Transverse colon (tissue), 4 donors: ENCODE data around the gene HOXC5. TPM values are rescaled to one million over a fixed set of nuclear protein-coding genes. Genes with fewer than 3 reads are reported as not detected.
"Not testable (repeated sequence)": the region's sequence is repeated elsewhere in the genome, so short reads cannot be mapped to it uniquely, and the experiment has no call there.

ENCODE experiments used
- DNase-seq: peaks from one replicate; pipeline ENCODE4 v3.0.0-alpha.2; 2019
- H3K27ac ChIP-seq, 4 donors: fragments of 200-600 bp; sonication (generic); 2 replicates each; pipeline ENCODE4 v1.5.1; 2016 to 2018; ENCODE audit warnings: inconsistent platforms in 4 of 4
- H3K27me3 ChIP-seq: fragments of 200-600 bp; sonication (generic); 2 replicates; pipeline ENCODE4 v1.5.1; 2017; ENCODE audit warnings: inconsistent platforms
- H3K36me3 ChIP-seq, 4 donors: fragments of 200-600 bp; sonication (generic); 2 replicates each; pipeline ENCODE4 v1.5.1; 2017 to 2019; ENCODE audit warnings: inconsistent platforms in 4 of 4
- H3K4me1 ChIP-seq, 4 donors: fragments of 200-600 bp; sonication (generic); 2 replicates each; pipeline ENCODE4 v1.5.1; 2017 to 2020; ENCODE audit warnings: inconsistent platforms in 4 of 4
- H3K4me3 ChIP-seq, 4 donors: fragments of 200-600 bp; sonication (generic); 1 replicate in 1 of 4; 2 replicates in 3 of 4; pipeline versions ENCODE4 v1.5.1 to v1.6.1; 2017 to 2019; ENCODE audit warnings: inconsistent platforms in 4 of 4
- H3K9me3 ChIP-seq, 2 donors: fragments of 200-600 bp; sonication (generic); 2 replicates each; pipeline ENCODE4 v1.5.1; 2017 to 2019; ENCODE audit warnings: inconsistent platforms in 2 of 2
- CTCF ChIP-seq, 5 experiments: fragments of 200-600 bp in 3 of 5; fragments of 450-650 bp in 2 of 5; sonication (generic) in 3 of 5; IDR thresholded peaks; 1 replicate in 2 of 5; 2 replicates in 3 of 5; pipeline ENCODE4 v1.5.1; 2016 to 2017; ENCODE audit warnings: antibody characterized with exemption in 5 of 5, inconsistent platforms in 3 of 5, mild to moderate bottlenecking in 2 of 5, moderate library complexity in 1 of 5
- EP300 ChIP-seq: sonication (generic); formaldehyde crosslinking; IDR thresholded peaks from one replicate; pipeline ENCODE4 v1.6.1; 2017; ENCODE audit warnings: antibody characterized with exemption, low read depth
- POLR2A ChIP-seq: fragments of 450-650 bp; IDR thresholded peaks from one replicate; pipeline ENCODE4 v1.6.1; 2016; ENCODE audit warnings: antibody characterized with exemption, mild to moderate bottlenecking, moderate library complexity
- POLR2AphosphoS5 ChIP-seq, 3 donors: sonication (generic); formaldehyde crosslinking; IDR thresholded peaks; one replicate each; pipeline ENCODE4 v1.6.1; 2016; ENCODE audit warnings: antibody characterized with exemption in 3 of 3
- WGBS, 2 donors: methylation state at CpG; one replicate each; pipeline ENCODE4 v1.1.5; 2018; ENCODE audit warnings: low coverage in 1 of 2; 5-methylcytosine and 5-hydroxymethylcytosine counted together
- in situ Hi-C, 4 donors: fragments of 200-750 bp; cut with MboI; loops; one replicate each; pipeline versions ENCODE4 v1.15.0 to v1.15.1; 2017; ENCODE audit warnings: low sequenced_read_pairs in 3 of 4, low pct_ligation_motif_present in 1 of 4, low pct_unique_long_range_greater_than_20kb in 1 of 4
- intact Hi-C: fragments of 100-400 bp; cut with DNase I; formaldehyde crosslinking; loops from one replicate; pipeline ENCODE4 v1.15.1; 2023; ENCODE audit warnings: low total_unique reads
- total RNA-seq, 4 donors: library from RNA; depleted of rRNA; stranded (reverse); fragments of >200 nt; gene quantifications; one replicate each; pipeline ENCODE4 v1.1.0, GENCODE V29; 2016

The HOXC5 gene
- total RNA-seq, 4 donors from 2014 or later, result 0.27 to 0.60 TPM; not detected in 2

GRCh38 chr12:54074308-54074707 is 41.5 kb downstream of the HOXC5 start:
- TF ChIP-seq EP300, result no peak
- no peak for TF ChIP-seq CTCF (IDR thresholded peaks at IDR 0.05)
- TF ChIP-seq POLR2AphosphoS5 (IDR thresholded peaks at IDR 0.05), result no peak
- no peak for TF ChIP-seq POLR2A
- no peaks in the 10 kb centered on the region for H3K4me1 ChIP-seq
- no peak for DNase-seq
- H3K4me3 ChIP-seq, result no peak overlapping the region
- WGBS, 2 donors, result 75 to 81% methylated on average over 6 of the region's 6 CpGs
- in situ Hi-C loops (no loop called here), intact Hi-C loops (no loop called here)
- H3K27ac ChIP-seq, result no peak overlapping the region
- H3K9me3 ChIP-seq, result no peaks in the 10 kb centered on the region
- no peaks in the 10 kb centered on the region for H3K36me3 ChIP-seq
- peaks cover 76% of the 10 kb centered on the region for H3K27me3 ChIP-seq

- in situ Hi-C loops, result no loop called here
- 51 to 60% methylated on average over 1 to 6 of the region's 6 CpGs for WGBS, 2 donors
- H3K4me1 ChIP-seq, result no peaks in the 10 kb centered on the region
- TF ChIP-seq POLR2A (no peak), POLR2AphosphoS5 (IDR thresholded peaks at IDR 0.05) (no peak), EP300 (no peak), CTCF (IDR thresholded peaks at IDR 0.05) (no peak)
- H3K9me3 ChIP-seq, result no peaks in the 10 kb centered on the region
- no peak overlapping the region for H3K27ac ChIP-seq
- no peak overlapping the region for H3K4me3 ChIP-seq
- intact Hi-C loops, result no loop called here
- no peaks in the 10 kb centered on the region for H3K36me3 ChIP-seq
- H3K27me3 ChIP-seq, result peaks cover 80% of the 10 kb centered on the region
- no peak for DNase-seq
These were observed 42.6 kb downstream of the HOXC5 start for GRCh38 chr12:54075409-54075808.

DNA sequence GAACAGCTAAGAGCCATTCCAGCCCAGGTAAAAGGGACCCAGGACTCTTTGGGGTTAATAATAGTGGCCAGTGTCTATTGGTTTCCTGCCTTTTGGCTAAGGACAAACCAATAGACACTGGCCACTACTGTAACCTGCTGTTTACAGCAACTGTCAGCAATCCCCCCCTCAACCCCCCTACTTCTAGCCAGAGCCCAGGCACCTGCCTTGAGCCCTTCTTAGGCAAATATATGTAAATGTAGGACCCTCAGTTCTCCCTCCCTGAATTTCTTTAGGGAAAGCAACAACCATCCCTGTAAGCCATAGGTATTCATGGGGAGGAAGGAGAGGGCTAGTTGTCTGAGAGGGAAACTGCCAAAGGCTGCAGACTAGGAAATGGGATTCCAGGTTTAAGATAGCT is 43.1 kb downstream of the HOXC5 start:
- Histone ChIP-seq H3K9me3 (no peaks in the 10 kb centered on the region), H3K4me3 (no peak overlapping the region), H3K4me1 (no peaks in the 10 kb centered on the region), H3K36me3 (no peaks in the 10 kb centered on the region), H3K27ac (no peak overlapping the region), H3K27me3 (peaks cover 77% of the 10 kb centered on the region)
- intact Hi-C loops, result no loop called here
- DNase-seq, result no peak
- TF ChIP-seq CTCF (IDR thresholded peaks at IDR 0.05) (no peak), EP300 (no peak), POLR2AphosphoS5 (IDR thresholded peaks at IDR 0.05) (no peak), POLR2A (no peak)
- in situ Hi-C loops, result no loop called here

DNA sequence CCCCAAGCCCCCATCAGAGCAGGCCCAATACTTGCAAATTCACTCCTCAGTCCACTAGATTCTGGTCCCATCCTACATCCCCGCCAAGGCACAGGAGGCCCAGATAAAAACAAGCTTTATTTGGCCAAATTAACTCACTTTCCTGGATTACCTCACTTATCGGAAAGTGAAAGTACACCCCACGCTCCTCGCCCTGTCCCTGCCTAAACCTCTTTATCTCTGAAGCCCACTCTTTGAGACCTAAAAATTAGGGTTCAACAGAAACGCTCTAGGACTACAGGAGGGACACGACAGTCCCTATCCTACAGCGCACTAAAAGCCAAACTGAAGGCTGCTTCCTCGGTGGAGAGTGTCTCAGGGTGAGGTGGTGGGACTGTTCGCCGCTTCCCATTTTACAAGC is 45.0 kb downstream of the HOXC5 start:
- intact Hi-C loops, result not testable (repeated sequence)

GRCh38 chr12:54079115-54079514 is 46.3 kb downstream of the HOXC5 start:
- in situ Hi-C loops, DNase-seq, intact Hi-C loops, H3K9me3 ChIP-seq, H3K4me1 ChIP-seq, H3K36me3 ChIP-seq: not testable (repeated sequence)
- WGBS, 2 donors, result 81% methylated on average over 9 of the region's 9 CpGs; no CpG with 5 or more reads in 1 of the 2 donors
- H3K4me3 ChIP-seq, result peak overlapping the region in 1 of 4 donors; percentile 14
- peak overlapping the region; percentile 29 to 77 (median 50) for H3K27ac ChIP-seq
- peaks cover 66% of the 10 kb centered on the region for H3K27me3 ChIP-seq

More for the DNA sequence above, 45.0 kb downstream of the HOXC5 start:
- H3K9me3 ChIP-seq, in situ Hi-C loops, H3K4me1 ChIP-seq, DNase-seq, H3K36me3 ChIP-seq, H3K4me3 ChIP-seq: not testable (repeated sequence)
- WGBS, 2 donors, result 10 to 72% methylated on average over 3 to 10 of the region's 10 CpGs
- Histone ChIP-seq H3K27me3 (peaks cover 68% of the 10 kb centered on the region), H3K27ac (peak overlapping the region; percentile 6 to 77 (median 36))

DNA sequence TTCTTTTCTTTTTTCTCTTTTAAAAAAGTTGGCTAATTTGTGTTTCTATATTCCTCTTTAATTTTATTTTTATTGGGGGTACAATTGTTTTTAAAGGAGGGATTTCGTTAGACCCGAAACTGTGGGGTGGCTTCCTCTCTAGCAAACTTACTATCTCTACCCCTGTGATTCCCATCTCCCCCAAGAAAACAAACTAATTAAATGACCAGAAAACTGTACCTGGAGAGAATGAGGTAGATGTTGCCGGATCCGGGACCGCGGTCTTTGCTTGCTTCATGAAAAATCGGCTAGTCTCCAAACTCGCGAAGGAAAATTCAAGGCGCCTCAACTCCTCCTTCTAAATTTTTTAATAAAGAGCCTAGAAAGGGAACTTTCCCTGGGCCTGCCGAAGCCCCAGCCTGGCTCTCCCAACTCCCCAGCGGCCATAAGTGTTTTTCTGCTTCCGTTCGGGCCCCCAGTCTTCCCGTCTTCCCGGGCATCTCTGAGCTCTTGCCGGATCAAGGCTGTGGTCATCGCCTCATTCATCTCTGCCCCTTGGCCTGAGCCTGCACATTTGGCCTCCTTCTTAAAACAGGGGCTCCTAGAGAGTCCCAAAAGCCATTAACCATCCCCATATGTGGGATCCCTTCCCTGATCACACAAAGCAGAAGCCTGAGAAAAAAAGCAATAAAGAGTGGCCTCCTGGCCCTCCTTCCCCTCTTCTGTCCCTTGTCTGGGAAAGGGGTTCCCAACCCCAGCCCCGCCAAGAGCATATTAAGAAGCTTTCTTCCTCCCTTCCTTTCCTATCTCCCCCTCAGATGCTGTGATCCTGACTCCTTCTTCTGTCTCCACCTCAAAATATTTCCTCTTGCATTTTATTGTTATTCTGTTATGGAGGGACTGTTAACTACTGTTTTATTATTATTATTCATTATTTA is 47.4 kb downstream of the HOXC5 start:
- H3K4me3 ChIP-seq, result peak overlapping the region in 1 of 4 donors; percentile 16
- 86 to 95% methylated on average over 13 to 19 of the region's 19 CpGs for WGBS, 2 donors
- DNase-seq, H3K36me3 ChIP-seq, H3K4me1 ChIP-seq, H3K9me3 ChIP-seq, in situ Hi-C loops, intact Hi-C loops: not testable (repeated sequence)
- H3K27ac ChIP-seq, result peak overlapping the region; percentile 40 to 77 (median 57)
- peaks cover 64% of the 10 kb centered on the region for H3K27me3 ChIP-seq

DNA sequence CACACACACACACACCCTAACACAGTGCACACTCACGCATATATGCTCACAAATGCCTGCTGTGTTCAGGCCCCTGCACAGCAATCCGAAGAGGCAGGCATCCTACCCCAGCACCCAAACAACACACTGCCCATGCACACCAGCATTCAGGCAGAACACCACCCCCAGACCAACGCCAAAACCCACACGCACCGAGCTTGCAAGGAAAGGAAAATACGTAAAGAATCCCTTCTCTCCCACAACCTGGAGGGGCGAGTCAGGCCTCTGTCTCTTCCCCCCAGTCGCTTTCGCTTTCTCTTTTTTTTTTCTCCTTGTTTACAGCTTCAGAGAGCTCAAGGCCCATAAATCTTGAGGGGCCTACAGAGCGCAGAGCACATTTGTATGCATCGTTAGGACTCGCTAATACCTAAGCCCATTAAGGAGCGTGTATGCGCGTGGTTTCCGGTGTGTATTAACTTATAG is 48.2 kb downstream of the HOXC5 start:
- H3K4me1 ChIP-seq, intact Hi-C loops, in situ Hi-C loops, H3K9me3 ChIP-seq, H3K36me3 ChIP-seq, DNase-seq: not testable (repeated sequence)
- 2 to 15% methylated on average over 7 to 15 of the region's 16 CpGs for WGBS, 2 donors
- peaks cover 61% of the 10 kb centered on the region for H3K27me3 ChIP-seq
- H3K27ac ChIP-seq, result peak overlapping the region in 3 of 4 donors; percentile 51 to 77 (median 53)
- H3K4me3 ChIP-seq, result peak overlapping the region in 1 of 4 donors; percentile 34
